Measurements from ENCODE around the gene ICAM1. TPM values are rescaled to one million over a fixed set of nuclear protein-coding genes. Genes with fewer than 3 reads are reported as not detected.

The ICAM1 gene
- total RNA-seq = 10 to 100 TPM; 20.6 to 52.2 (median 20.8) TPM

- Histone ChIP-seq H3K27me3 (no peaks in the 10 kb centered on the region), H3K36me3 (no peaks in the 10 kb centered on the region), H3K9me3 (no peaks in the 10 kb centered on the region), H3K27ac (peak within 1 kb of the TSS; percentile 88 to 91), H3K4me3 (peak within 1 kb of the TSS; percentile 59 to 68 (median 63)), H3K4me1 (no peaks in the 10 kb centered on the region)
- intact Hi-C loops (cut with DNase I; ENCODE audit: low total_unique reads) = no loop called here
- DNase-seq (ENCODE audit: low spot score in 2 of 2) = peak; percentile 66 to 79
- TF ChIP-seq POLR2A (IDR thresholded peaks at IDR 0.05) = peak; percentile 54
- TF ChIP-seq CTCF (IDR thresholded peaks at IDR 0.05) = peak in 2 of 3 donors; percentile 22 to 39
- peak; percentile 80 to 98 (median 90) for TF ChIP-seq POLR2AphosphoS5 (IDR thresholded peaks at IDR 0.05)
Observed at GRCh38 chr19:10270616-10271394, at the start of gene ICAM1. ICAM1 (plus strand) TSS chr19:10271120; CDS start chr19:10271160, 40 bp downstream.

- Histone ChIP-seq H3K27me3 (no peaks in the 10 kb centered on the region), H3K36me3 (no peaks in the 10 kb centered on the region), H3K9me3 (no peaks in the 10 kb centered on the region), H3K4me1 (peaks cover 0 to 5% of the 10 kb centered on the region in 2 donors), H3K4me3 (no peak overlapping the region), H3K27ac (no peak overlapping the region)
- DNase-seq (ENCODE audit: low spot score in 2 of 2) = no peak
- no peak for TF ChIP-seq CTCF (IDR thresholded peaks at IDR 0.05)
- TF ChIP-seq POLR2AphosphoS5 (IDR thresholded peaks at IDR 0.05) = no peak
- no peak for TF ChIP-seq POLR2A (IDR thresholded peaks at IDR 0.05)
- intact Hi-C loops (cut with DNase I; ENCODE audit: low total_unique reads) = no loop called here
Observed at GRCh38 chr19:10222201-10222890, 48.6 kb upstream of the ICAM1 start.

- Histone ChIP-seq H3K4me1 (peaks cover 0 to 7% of the 10 kb centered on the region in 2 donors), H3K9me3 (no peaks in the 10 kb centered on the region), H3K36me3 (no peaks in the 10 kb centered on the region), H3K4me3 (no peak overlapping the region), H3K27me3 (no peaks in the 10 kb centered on the region), H3K27ac (peak overlapping the region in 1 of 2 donors; percentile 25)
- intact Hi-C loops (cut with DNase I; ENCODE audit: low total_unique reads) = no loop called here
- no peak for TF ChIP-seq CTCF (IDR thresholded peaks at IDR 0.05)
- TF ChIP-seq POLR2A (IDR thresholded peaks at IDR 0.05) = no peak
- no peak for TF ChIP-seq POLR2AphosphoS5 (IDR thresholded peaks at IDR 0.05)
- no peak for DNase-seq (ENCODE audit: low spot score in 2 of 2)
Observed at GRCh38 chr19:10223488-10224213, 47.3 kb upstream of the ICAM1 start.

GRCh38 chr19:10224337-10224736 lies 46.6 kb upstream of the ICAM1 start:
- DNase-seq (ENCODE audit: low spot score in 2 of 2) = no peak
- intact Hi-C loops (cut with DNase I; ENCODE audit: low total_unique reads) = no loop called here
- H3K9me3 ChIP-seq = no peaks in the 10 kb centered on the region
- H3K4me1 ChIP-seq = peaks cover under 1 to 7% of the 10 kb centered on the region in 2 donors
- no peaks in the 10 kb centered on the region for H3K27me3 ChIP-seq
- TF ChIP-seq POLR2A (IDR thresholded peaks at IDR 0.05) (no peak), CTCF (IDR thresholded peaks at IDR 0.05) (no peak), POLR2AphosphoS5 (IDR thresholded peaks at IDR 0.05) (no peak)
- peak overlapping the region in 1 of 2 donors; percentile 25 for H3K27ac ChIP-seq
- H3K4me3 ChIP-seq = no peak overlapping the region
- H3K36me3 ChIP-seq = no peaks in the 10 kb centered on the region
